SK-N-SH treated with all-trans-retinoic acid at 6 μM for 48 hours (cell line): ENCODE data around the gene SPP2.

Experiments
- ATAC-seq: fragments of 200-7000 bp; cut with Tn5 transposase; 3 replicates; pipeline ENCODE4 v1.9.1; 2020; ENCODE audit warnings: mild to moderate bottlenecking, moderate library complexity
- ARNTL ChIP-seq: fragments of 450-650 bp; formaldehyde crosslinking; IDR thresholded peaks from 2 replicates; pipeline ENCODE4 v1.5.0; 2020; ENCODE audit warnings: low read depth, mild to moderate bottlenecking, moderate library complexity, borderline replicate concordance
- BACH2 ChIP-seq: fragments of 250-450 bp; sonication (Bioruptor Pico); IDR thresholded peaks from 2 replicates; pipeline ENCODE4 v1.9.0; 2021; ENCODE audit warnings: mild to moderate bottlenecking, borderline replicate concordance
- ESRRG ChIP-seq: fragments of 250-450 bp; sonication (Bioruptor Pico); IDR thresholded peaks from 2 replicates; pipeline ENCODE4 v1.6.1; 2021; ENCODE audit warnings: mild to moderate bottlenecking
- ISL1 ChIP-seq: fragments of 250-450 bp; sonication (Bioruptor Pico); IDR thresholded peaks from 2 replicates; pipeline ENCODE4 v2.1.2; 2022; ENCODE audit warnings: mild to moderate bottlenecking, moderate library complexity
- OSR1 ChIP-seq: fragments of 250-450 bp; sonication (Bioruptor Pico); IDR thresholded peaks from 2 replicates; pipeline ENCODE4 v1.8.0; 2022; ENCODE audit warnings: moderate library complexity, mild to moderate bottlenecking, inconsistent platforms
- TCF4 ChIP-seq: fragments of 250-450 bp; sonication (Bioruptor Pico); IDR thresholded peaks from 2 replicates; pipeline ENCODE4 v1.8.0; 2021; ENCODE audit warnings: mild to moderate bottlenecking, moderate library complexity, borderline replicate concordance
- TOX ChIP-seq: fragments of 250-450 bp; sonication (Bioruptor Pico); IDR thresholded peaks from 2 replicates; pipeline ENCODE4 v1.8.0; 2021; ENCODE audit warnings: mild to moderate bottlenecking, moderate library complexity, borderline replicate concordance
- ZC3H10 ChIP-seq: fragments of 250-450 bp; sonication (Bioruptor Pico); IDR thresholded peaks from 2 replicates; pipeline ENCODE4 v1.5.1; 2021; ENCODE audit warnings: mild to moderate bottlenecking, moderate library complexity
- ZFP30 ChIP-seq: fragments of 450-650 bp; formaldehyde crosslinking; IDR thresholded peaks from 2 replicates; pipeline ENCODE4 v1.5.0; 2022; ENCODE audit warnings: mild to moderate bottlenecking, moderate library complexity
- ZNF70 ChIP-seq: fragments of 450-650 bp; formaldehyde crosslinking; IDR thresholded peaks from 2 replicates; pipeline ENCODE4 v1.5.0; 2020; ENCODE audit warnings: mild to moderate bottlenecking, moderate library complexity
- ZNF8 ChIP-seq: fragments of 450-650 bp; formaldehyde crosslinking; IDR thresholded peaks from 2 replicates; pipeline ENCODE4 v1.5.0; 2020; ENCODE audit warnings: mild to moderate bottlenecking, moderate library complexity
- TF ChIP-seq, protein P1 (sequence below): fragments of 250-450 bp; sonication (Bioruptor Pico); IDR thresholded peaks from 2 replicates; pipeline ENCODE4 v1.8.0; 2021; ENCODE audit warnings: low read depth, mild to moderate bottlenecking, moderate library complexity, borderline replicate concordance
- TF ChIP-seq, protein P2 (sequence below): fragments of 250-450 bp; sonication (Bioruptor Pico); IDR thresholded peaks from 2 replicates; pipeline ENCODE4 v1.5.0; 2020; ENCODE audit warnings: mild to moderate bottlenecking, moderate library complexity
- TF ChIP-seq, protein P3 (sequence below): fragments of 250-450 bp; sonication (Bioruptor Pico); IDR thresholded peaks from 2 replicates; pipeline ENCODE4 v1.8.0; 2020; ENCODE audit warnings: mild to moderate bottlenecking, moderate library complexity, borderline replicate concordance
- TF ChIP-seq, protein P4 (sequence below): fragments of 250-450 bp; sonication (Bioruptor Pico); IDR thresholded peaks from 2 replicates; pipeline ENCODE4 v1.5.1; 2021; ENCODE audit warnings: mild to moderate bottlenecking, moderate library complexity

SPP2 gene

DNA sequence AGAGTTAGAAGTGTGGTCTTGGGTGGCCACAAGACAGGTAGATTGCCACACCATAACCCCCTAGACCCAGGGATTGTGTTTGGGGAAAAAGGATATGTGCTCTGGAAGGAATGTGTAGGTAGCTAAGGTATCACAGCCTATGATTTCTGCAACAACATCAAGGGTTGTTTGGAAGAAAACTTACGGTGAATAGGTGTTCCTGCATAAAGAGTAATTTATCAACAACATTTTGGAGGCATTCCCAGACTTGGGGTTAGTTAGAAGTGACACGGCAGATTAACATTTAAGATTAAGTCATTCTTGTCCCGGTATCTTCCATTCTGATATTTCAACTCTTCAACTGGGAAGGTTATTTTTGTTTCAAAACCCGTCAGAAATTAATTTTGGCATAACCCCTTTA lies 65.5 kb downstream of the SPP2 start:
- TF ChIP-seq ZFP30 (CRISPR knock-in tag) (no peak), ESRRG (CRISPR knock-in tag) (no peak), BACH2 (CRISPR knock-in tag) (no peak)
- TF ChIP-seq, protein P1, sequence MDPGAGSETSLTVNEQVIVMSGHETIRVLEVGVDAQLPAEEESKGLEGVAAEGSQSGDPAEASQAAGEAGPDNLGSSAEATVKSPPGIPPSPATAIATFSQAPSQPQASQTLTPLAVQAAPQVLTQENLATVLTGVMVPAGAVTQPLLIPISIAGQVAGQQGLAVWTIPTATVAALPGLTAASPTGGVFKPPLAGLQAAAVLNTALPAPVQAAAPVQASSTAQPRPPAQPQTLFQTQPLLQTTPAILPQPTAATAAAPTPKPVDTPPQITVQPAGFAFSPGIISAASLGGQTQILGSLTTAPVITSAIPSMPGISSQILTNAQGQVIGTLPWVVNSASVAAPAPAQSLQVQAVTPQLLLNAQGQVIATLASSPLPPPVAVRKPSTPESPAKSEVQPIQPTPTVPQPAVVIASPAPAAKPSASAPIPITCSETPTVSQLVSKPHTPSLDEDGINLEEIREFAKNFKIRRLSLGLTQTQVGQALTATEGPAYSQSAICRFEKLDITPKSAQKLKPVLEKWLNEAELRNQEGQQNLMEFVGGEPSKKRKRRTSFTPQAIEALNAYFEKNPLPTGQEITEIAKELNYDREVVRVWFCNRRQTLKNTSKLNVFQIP, result no peak
- TF ChIP-seq, protein P2, sequence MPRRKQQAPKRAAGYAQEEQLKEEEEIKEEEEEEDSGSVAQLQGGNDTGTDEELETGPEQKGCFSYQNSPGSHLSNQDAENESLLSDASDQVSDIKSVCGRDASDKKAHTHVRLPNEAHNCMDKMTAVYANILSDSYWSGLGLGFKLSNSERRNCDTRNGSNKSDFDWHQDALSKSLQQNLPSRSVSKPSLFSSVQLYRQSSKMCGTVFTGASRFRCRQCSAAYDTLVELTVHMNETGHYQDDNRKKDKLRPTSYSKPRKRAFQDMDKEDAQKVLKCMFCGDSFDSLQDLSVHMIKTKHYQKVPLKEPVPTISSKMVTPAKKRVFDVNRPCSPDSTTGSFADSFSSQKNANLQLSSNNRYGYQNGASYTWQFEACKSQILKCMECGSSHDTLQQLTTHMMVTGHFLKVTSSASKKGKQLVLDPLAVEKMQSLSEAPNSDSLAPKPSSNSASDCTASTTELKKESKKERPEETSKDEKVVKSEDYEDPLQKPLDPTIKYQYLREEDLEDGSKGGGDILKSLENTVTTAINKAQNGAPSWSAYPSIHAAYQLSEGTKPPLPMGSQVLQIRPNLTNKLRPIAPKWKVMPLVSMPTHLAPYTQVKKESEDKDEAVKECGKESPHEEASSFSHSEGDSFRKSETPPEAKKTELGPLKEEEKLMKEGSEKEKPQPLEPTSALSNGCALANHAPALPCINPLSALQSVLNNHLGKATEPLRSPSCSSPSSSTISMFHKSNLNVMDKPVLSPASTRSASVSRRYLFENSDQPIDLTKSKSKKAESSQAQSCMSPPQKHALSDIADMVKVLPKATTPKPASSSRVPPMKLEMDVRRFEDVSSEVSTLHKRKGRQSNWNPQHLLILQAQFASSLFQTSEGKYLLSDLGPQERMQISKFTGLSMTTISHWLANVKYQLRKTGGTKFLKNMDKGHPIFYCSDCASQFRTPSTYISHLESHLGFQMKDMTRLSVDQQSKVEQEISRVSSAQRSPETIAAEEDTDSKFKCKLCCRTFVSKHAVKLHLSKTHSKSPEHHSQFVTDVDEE, result no peak
- ATAC-seq, result no peak

DNA sequence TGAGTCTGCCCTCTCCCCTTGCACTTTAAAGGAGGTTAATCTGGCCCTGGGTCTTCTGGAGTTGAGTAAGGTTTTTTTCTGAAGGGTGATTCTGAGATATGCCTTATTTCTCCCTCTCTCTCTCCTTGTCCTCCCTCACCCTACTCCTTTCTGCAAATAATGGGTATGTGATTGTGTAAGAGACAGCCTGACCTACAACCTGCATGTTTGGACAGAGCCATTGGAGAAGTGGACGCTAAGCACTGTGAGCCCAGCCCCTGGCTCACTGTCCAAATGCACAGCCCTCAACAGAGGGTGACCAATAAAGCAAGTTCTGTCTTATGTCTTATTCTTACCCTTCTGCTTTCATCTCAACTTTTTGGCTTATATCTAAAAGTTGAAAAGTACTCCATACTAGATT lies 71.5 kb downstream of the SPP2 start:
- ATAC-seq, result no peak
- TF ChIP-seq, protein P3, sequence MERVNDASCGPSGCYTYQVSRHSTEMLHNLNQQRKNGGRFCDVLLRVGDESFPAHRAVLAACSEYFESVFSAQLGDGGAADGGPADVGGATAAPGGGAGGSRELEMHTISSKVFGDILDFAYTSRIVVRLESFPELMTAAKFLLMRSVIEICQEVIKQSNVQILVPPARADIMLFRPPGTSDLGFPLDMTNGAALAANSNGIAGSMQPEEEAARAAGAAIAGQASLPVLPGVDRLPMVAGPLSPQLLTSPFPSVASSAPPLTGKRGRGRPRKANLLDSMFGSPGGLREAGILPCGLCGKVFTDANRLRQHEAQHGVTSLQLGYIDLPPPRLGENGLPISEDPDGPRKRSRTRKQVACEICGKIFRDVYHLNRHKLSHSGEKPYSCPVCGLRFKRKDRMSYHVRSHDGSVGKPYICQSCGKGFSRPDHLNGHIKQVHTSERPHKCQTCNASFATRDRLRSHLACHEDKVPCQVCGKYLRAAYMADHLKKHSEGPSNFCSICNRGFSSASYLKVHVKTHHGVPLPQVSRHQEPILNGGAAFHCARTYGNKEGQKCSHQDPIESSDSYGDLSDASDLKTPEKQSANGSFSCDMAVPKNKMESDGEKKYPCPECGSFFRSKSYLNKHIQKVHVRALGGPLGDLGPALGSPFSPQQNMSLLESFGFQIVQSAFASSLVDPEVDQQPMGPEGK (CRISPR knock-in tag), result no peak

DNA sequence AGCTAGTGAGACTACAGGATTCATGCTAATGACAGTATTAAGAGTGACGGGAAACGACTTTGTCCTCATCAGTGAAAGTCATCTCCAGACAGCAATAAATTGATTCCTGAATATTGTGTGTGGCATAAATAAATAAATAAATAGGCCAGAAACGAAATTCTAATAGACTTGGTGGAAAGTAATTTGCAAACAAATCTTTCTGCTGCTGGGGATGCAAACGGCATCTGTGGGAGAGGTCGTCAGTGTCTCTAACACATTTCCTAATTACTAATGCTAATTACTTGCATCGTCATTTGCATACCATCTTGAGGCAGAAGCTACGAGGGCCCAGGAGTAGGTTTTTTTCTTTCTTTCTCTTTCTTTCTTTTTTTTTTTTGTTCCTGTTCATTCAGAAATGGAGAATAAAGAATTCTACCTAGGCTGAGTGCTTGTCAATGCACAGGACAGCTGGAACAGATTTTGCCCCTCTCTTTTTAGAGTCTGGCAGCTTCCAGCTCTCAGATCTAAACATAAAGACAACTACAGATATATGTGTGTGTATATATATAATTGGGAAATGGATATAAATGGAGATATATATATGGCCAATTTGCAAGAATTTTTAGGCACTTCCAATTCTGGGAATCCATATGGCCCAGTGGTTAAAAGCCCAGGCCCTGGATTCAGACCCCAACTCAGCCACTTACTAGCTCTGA lies 75.1 kb downstream of the SPP2 start:
- no peak for ATAC-seq
- TF ChIP-seq ARNTL (CRISPR knock-in tag) (no peak), TOX (CRISPR knock-in tag) (no peak), BACH2 (CRISPR knock-in tag) (no peak), ZNF8 (CRISPR knock-in tag) (no peak), OSR1 (CRISPR knock-in tag) (no peak), ZC3H10 (CRISPR knock-in tag) (no peak), ISL1 (no peak), ZNF70 (CRISPR knock-in tag) (no peak), TCF4 (CRISPR knock-in tag) (no peak), ESRRG (CRISPR knock-in tag) (no peak)
- TF ChIP-seq, protein P4, sequence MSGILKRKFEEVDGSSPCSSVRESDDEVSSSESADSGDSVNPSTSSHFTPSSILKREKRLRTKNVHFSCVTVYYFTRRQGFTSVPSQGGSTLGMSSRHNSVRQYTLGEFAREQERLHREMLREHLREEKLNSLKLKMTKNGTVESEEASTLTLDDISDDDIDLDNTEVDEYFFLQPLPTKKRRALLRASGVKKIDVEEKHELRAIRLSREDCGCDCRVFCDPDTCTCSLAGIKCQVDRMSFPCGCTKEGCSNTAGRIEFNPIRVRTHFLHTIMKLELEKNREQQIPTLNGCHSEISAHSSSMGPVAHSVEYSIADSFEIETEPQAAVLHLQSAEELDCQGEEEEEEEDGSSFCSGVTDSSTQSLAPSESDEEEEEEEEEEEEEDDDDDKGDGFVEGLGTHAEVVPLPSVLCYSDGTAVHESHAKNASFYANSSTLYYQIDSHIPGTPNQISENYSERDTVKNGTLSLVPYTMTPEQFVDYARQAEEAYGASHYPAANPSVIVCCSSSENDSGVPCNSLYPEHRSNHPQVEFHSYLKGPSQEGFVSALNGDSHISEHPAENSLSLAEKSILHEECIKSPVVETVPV (CRISPR knock-in tag), result no peak
- TF ChIP-seq, protein P2, result no peak
- TF ChIP-seq, protein P1, result no peak
- TF ChIP-seq, protein P3 (CRISPR knock-in tag), result no peak
- TF ChIP-seq, all 23 proteins: peak for 0
